HepG2 (cell line): ENCODE measurements around the gene SLC6A9. TPM values are rescaled to one million over a fixed set of nuclear protein-coding genes. Genes with fewer than 3 reads are reported as not detected.

Source experiments
- GTF2F1 ChIP-seq: fragments of 150-350 bp; IDR thresholded peaks from 2 replicates; pipeline ENCODE4 v1.6.1; 2014; ENCODE audit warnings: low read length
- HOXA3 ChIP-seq: sonication (generic); formaldehyde crosslinking; IDR thresholded peaks from 2 replicates; pipeline ENCODE4 v1.5.0; 2020; ENCODE audit warnings: missing genetic modification reagents
- NCOA5 ChIP-seq: sonication (generic); formaldehyde crosslinking; IDR thresholded peaks from 2 replicates; pipeline ENCODE4 v1.4.0; 2020; ENCODE audit warnings: missing genetic modification reagents
- NFIC ChIP-seq: IDR thresholded peaks from 2 replicates; pipeline ENCODE4 v1.6.1; 2012; ENCODE audit warnings: mild to moderate bottlenecking, low read length, inconsistent platforms
- REL ChIP-seq: sonication (generic); formaldehyde crosslinking; conservative IDR thresholded peaks from 2 replicates; pipeline ENCODE4 v1.8.0; 2022; ENCODE audit warnings: mild to moderate bottlenecking, missing genetic modification reagents, moderate library complexity
- TBX2 ChIP-seq: sonication (generic); formaldehyde crosslinking; IDR thresholded peaks from 2 replicates; pipeline ENCODE4 v1.5.0; 2020; ENCODE audit warnings: missing genetic modification reagents, mild to moderate bottlenecking, borderline replicate concordance
- ZFYVE20 ChIP-seq: sonication (generic); formaldehyde crosslinking; IDR thresholded peaks from 2 replicates; pipeline ENCODE4 v1.8.0; 2023; ENCODE audit warnings: low read depth, mild to moderate bottlenecking, moderate library complexity, missing genetic modification reagents, borderline replicate concordance
- ZNF318 ChIP-seq: sonication (generic); formaldehyde crosslinking; IDR thresholded peaks from 2 replicates; pipeline ENCODE4 v1.4.0; 2020; ENCODE audit warnings: mild to moderate bottlenecking, missing genetic modification reagents
- ZNF331 ChIP-seq: sonication (generic); formaldehyde crosslinking; IDR thresholded peaks from 2 replicates; pipeline ENCODE4 v1.4.0; 2020; ENCODE audit warnings: missing genetic modification reagents
- ZNF790 ChIP-seq: sonication (generic); formaldehyde crosslinking; IDR thresholded peaks from 2 replicates; pipeline ENCODE4 v1.8.0; 2022; ENCODE audit warnings: missing genetic modification reagents, mild to moderate bottlenecking, borderline replicate concordance
- ZSCAN22 ChIP-seq: sonication (generic); formaldehyde crosslinking; IDR thresholded peaks from 2 replicates; pipeline ENCODE4 v1.4.0; 2020; ENCODE audit warnings: mild to moderate bottlenecking, missing genetic modification reagents
- polyA plus RNA-seq, 8 experiments: library from polyadenylated mRNA; depleted of rRNA in 3 of 8; stranded (reverse) in 7 of 8; unstranded in 1 of 8; fragments of >200 nt; fragmentation: Illumina TruSeq in 4 of 8; extraction: Trizol in 4 of 8; gene quantifications; 2 replicates each; pipeline versions ENCODE4 v1.2.1 to v1.2.3, GENCODE V29; 2011 to 2016; ENCODE audit warnings: low read depth in 4 of 8, missing spikeins in 1 of 8, mixed read lengths in 1 of 8; ENCODE audit not compliant: insufficient read depth in 1 of 8
- total RNA-seq, 5 experiments: library from RNA; depleted of rRNA; stranded (reverse); fragments of >200 nt; fragmentation: Illumina TruSeq; extraction: Trizol; gene quantifications; 2 replicates each; pipeline ENCODE4 v1.2.3, GENCODE V29; 2016; ENCODE audit warnings: low read depth in 1 of 5
- TF ChIP-seq, protein P1 (sequence below): sonication (generic); IDR thresholded peaks from 2 replicates; pipeline ENCODE4 v1.6.1; 2016; ENCODE audit warnings: low read depth, borderline replicate concordance
- TF ChIP-seq, protein P2 (sequence below): IDR thresholded peaks from 2 replicates; pipeline ENCODE4 v1.6.1; 2016
- TF ChIP-seq, protein P3 (sequence below): sonication (generic); formaldehyde crosslinking; IDR thresholded peaks from 2 replicates; pipeline ENCODE4 v1.8.1; 2022; ENCODE audit warnings: low read depth, mild to moderate bottlenecking, missing genetic modification reagents
- TF ChIP-seq, protein P4 (sequence below): sonication (generic); formaldehyde crosslinking; IDR thresholded peaks from 2 replicates; pipeline ENCODE4 v1.5.1; 2020; ENCODE audit warnings: mild to moderate bottlenecking, missing genetic modification reagents, moderate library complexity

Gene SLC6A9
- total and polyA plus RNA-seq, 2 of the 13 experiments (the other 11 are each of a cell fraction or from before 2014, with no cell fraction given), result 8.5 to 9.9 TPM

GRCh38 chr1:43987159-43987902 lies 43.9 kb downstream of the SLC6A9 start (continued):
- TF ChIP-seq NFIC (0 out of 2 replicates have a peak, but pooled peaks have one; percentile 20), ZNF318 (CRISPR knock-in tag) (no peak), GTF2F1 (no peak), TBX2 (CRISPR knock-in tag) (peak; percentile 76; the same call in 1 of the 2 replicates), REL (CRISPR knock-in tag) (no peak), ZFYVE20 (CRISPR knock-in tag) (no peak), HOXA3 (CRISPR knock-in tag) (peak; percentile 40; the same call in 1 of the 2 replicates), ZNF790 (CRISPR knock-in tag) (no peak), NCOA5 (CRISPR knock-in tag) (no peak), ZNF331 (CRISPR knock-in tag) (peak; percentile 26; the same call in 1 of the 2 replicates), ZSCAN22 (CRISPR knock-in tag) (no peak)
- TF ChIP-seq, protein P1, sequence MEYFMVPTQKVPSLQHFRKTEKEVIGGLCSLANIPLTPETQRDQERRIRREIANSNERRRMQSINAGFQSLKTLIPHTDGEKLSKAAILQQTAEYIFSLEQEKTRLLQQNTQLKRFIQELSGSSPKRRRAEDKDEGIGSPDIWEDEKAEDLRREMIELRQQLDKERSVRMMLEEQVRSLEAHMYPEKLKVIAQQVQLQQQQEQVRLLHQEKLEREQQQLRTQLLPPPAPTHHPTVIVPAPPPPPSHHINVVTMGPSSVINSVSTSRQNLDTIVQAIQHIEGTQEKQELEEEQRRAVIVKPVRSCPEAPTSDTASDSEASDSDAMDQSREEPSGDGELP, result no peak
- TF ChIP-seq, protein P2, sequence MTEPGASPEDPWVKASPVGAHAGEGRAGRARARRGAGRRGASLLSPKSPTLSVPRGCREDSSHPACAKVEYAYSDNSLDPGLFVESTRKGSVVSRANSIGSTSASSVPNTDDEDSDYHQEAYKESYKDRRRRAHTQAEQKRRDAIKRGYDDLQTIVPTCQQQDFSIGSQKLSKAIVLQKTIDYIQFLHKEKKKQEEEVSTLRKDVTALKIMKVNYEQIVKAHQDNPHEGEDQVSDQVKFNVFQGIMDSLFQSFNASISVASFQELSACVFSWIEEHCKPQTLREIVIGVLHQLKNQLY (CRISPR knock-in tag), result no peak
- TF ChIP-seq, protein P3, sequence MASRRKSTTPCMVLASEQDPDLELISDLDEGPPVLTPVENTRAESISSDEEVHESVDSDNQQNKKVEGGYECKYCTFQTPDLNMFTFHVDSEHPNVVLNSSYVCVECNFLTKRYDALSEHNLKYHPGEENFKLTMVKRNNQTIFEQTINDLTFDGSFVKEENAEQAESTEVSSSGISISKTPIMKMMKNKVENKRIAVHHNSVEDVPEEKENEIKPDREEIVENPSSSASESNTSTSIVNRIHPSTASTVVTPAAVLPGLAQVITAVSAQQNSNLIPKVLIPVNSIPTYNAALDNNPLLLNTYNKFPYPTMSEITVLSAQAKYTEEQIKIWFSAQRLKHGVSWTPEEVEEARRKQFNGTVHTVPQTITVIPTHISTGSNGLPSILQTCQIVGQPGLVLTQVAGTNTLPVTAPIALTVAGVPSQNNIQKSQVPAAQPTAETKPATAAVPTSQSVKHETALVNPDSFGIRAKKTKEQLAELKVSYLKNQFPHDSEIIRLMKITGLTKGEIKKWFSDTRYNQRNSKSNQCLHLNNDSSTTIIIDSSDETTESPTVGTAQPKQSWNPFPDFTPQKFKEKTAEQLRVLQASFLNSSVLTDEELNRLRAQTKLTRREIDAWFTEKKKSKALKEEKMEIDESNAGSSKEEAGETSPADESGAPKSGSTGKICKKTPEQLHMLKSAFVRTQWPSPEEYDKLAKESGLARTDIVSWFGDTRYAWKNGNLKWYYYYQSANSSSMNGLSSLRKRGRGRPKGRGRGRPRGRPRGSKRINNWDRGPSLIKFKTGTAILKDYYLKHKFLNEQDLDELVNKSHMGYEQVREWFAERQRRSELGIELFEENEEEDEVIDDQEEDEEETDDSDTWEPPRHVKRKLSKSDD, result no peak
- TF ChIP-seq, protein P4, sequence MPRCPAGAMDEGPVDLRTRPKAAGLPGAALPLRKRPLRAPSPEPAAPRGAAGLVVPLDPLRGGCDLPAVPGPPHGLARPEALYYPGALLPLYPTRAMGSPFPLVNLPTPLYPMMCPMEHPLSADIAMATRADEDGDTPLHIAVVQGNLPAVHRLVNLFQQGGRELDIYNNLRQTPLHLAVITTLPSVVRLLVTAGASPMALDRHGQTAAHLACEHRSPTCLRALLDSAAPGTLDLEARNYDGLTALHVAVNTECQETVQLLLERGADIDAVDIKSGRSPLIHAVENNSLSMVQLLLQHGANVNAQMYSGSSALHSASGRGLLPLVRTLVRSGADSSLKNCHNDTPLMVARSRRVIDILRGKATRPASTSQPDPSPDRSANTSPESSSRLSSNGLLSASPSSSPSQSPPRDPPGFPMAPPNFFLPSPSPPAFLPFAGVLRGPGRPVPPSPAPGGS (CRISPR knock-in tag), result 0 out of 2 replicates have a peak, but pooled peaks have one; percentile 35
